Stimulated activated CD4-positive, alpha-beta T cell treated with anti-CD3 and anti-CD28 coated beads, Interleukin-15, amount 100 ng/mL, for 48 hours (primary cell): ENCODE data around the gene ARHGEF11.

Experiments
- DNase-seq, 2 donors: peaks; one replicate each; pipeline ENCODE4 v3.0.0-alpha.2; 2020; ENCODE audit warnings: low read depth in 2 of 2

ARHGEF11 gene

DNA sequence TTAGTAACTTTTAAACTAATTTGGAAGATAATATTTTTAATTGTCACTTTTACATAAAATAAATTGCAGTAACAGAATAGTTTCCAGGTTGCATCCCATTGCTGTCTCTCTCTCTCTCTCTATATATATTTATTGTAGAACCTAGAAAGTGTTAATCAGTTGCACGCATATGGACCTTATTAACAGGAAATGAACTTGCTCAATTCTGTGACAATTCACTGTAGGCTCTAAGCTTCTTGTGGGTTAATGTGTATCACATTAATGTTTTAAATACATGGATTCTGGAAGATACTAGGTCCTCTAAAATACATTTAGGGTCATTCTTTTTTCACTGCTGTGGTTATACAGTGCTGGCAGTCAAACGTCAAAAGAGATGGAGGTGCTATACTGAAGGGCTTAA is 92.0 kb downstream of the ARHGEF11 start:
- no peak for DNase-seq

DNA sequence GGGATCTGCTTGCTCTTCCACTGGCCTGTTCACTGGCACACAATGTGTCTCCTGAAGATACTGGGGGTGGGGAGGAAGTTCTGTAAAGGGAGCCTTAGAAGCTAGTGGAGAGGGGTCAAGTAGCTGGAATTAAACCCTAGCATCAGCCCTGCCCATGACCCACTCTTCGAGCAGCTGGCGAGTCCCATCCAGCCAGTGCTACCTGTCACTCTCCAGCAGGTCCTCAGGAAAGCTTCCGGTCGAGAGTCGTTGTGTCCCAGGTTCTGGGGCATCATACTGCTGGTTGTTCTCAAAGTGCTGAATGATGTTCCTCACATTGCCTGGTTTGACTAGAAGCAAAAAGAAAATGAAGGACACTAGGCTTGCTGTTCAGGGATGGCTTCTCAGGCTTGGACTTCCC is 94.2 kb downstream of the ARHGEF11 start:
- DNase-seq: no peak

DNA sequence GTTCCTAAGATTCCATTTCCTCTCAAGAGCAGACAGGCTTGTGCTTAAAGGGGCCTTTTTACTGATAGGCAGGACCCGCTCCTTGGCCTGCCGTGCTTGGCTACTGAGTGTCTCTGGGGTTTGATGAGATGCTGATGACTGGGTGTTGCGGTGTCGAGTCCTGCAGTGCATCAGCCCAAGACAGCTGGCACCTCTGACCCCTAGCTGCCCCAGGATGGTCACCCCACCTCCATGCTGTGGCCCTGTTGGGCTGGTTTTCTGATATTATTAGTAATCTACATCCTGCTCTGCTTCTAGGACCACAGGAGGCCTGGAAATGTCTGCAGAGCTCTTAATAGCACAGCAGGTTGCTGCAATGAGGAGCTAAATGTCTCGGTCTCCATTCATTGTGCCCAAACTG is 96.4 kb downstream of the ARHGEF11 start:
- DNase-seq: no peak

DNA sequence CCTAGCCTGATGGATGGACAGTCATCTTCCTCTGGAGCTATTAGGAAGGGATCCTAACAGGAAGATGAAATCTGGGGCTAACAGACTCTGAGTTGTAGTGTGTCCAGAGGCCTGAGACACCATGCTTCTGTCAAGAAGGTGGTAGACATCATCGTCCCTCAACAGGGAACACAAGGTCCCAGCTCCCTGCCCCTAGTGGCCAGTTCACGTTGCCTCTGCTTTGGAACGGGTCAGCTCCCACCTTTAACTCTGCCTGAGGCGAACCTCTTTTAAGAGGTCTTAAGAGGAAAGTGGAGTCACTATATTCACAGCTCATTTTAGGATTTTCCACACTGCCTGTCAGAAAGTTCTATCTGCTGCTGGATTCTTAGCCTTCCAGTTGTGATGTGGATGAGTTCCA is 96.8 kb downstream of the ARHGEF11 start:
- DNase-seq: no peak

DNA sequence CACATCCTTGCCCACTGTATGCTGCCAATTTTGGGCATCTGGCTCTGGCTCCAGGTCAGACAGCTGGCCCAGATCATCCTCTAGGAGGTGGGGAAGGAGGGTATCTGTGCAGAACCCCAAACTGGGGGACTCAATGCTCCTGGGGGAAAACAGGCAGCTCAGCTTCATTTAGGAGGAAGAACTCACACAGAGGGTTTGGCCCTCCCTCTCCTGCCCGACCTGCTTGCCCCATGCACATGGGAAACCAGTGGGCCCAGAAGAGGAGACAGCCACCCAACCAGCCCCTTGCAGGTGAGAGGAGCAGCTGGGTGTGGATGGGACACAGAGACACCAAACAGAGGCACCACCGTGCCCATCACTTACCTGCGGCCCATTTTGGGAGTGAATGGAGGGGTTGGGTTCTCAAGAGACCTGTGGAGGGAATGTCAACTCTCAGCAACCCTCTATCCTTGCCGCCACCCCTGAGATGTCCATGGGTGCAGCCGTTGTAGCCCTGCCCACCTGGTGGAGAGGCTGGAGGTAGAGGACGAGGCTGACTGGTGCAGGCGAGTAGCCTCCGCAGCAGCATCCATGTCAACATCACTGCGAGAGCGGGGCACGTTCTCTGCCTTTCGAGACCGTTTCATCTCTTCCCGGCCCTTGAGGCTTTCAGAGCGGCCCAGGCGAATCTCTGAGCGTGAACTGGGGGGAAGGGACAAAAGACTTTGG is 97.6 kb downstream of the ARHGEF11 start:
- DNase-seq: no peak

DNA sequence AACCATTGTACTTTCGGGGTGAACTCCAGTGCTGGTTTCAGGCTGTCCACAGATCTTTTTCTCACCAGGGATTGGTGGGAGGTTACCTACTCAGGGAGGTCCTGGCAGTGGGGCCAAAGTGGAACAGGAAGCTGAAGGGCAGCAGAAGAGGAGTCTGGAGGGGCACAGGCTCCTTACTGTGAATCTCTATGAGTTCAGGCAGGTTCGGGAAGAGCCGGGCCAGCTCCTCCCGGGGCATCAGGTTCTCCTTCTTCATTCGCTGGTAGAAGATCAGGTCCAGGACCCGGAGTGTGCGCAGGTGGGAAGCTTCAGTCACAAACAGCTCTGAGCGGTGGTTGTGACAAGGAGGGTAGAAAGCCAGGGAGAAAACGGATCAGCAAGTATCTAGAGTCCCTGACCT is 98.4 kb downstream of the ARHGEF11 start:
- DNase-seq: no peak

DNA sequence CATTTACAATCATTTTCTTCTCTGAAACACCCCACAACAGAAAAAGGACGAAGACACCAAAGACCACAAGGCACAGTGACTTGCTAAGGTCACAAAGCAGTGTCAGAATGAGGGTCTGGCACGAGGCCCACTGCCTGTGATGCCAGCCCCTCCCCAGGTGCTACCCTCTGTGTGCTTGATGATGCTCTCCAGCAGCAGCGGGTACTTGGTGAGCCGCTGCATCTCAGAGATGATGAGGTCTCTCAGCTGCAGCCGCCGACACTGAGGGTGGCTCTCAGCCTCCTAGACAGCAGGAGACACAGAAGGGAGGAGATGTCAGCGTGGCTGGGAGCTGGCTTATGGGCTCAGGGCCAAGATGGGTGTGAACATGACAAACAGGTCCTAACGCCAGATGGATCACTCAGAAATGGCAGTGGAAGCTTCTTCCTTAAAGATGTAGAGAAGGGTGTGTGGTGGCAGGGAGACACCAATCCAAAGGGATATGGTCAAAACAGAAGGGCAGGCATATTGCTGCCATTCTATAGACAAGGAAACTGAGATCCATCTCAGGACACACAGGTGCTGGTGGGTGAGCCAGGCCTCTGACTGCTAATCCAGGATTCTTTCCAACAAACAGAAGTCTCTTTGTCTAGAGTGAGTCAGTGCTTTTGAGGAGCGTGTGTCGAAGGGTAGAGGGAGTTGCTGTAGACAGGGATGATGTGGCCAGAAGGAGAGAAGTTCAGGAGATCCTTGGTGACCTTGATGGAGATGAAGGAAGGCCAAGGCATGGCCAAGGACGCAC is 99.5 kb downstream of the ARHGEF11 start:
- DNase-seq: no peak

DNA sequence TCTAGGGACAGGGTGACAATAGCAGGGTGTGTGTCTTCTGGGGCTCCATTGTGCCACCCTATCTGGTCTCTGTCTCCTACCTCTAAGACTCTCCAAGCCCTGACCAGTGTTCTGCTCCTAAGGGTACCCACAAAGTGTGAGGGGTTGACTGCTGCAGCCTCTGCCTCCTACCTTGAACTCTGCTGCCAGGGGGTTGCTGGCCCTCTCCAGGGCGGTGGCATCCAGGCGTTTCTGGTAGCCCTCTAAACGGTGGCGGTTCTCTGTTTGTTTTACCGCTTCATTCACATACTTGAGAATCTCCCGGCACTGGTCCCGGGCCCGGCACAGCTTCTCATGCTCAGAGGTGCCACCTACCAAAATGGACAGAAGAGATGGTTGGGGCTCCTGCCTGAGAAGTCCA is 100.7 kb downstream of the ARHGEF11 start:
- no peak for DNase-seq

DNA sequence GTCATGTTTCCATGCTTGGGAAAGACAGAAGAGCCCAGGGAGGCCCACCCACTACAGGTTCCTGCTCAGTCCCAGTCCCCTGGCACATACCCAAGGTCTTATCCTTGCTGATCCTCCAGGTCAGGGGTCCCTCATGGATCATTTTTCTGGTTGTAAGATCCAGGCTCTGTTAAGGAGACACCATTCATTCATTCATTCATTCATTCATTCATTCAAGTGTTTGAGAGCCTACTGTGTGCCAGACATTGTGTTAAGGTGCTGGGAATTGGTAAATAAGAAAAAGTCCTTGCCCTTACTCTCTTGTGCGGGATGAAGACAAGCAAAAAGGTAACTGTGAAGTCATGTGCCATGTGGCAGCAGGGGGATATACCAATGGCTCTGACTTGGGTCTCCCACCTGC is 101.3 kb downstream of the ARHGEF11 start:
- no peak for DNase-seq

DNA sequence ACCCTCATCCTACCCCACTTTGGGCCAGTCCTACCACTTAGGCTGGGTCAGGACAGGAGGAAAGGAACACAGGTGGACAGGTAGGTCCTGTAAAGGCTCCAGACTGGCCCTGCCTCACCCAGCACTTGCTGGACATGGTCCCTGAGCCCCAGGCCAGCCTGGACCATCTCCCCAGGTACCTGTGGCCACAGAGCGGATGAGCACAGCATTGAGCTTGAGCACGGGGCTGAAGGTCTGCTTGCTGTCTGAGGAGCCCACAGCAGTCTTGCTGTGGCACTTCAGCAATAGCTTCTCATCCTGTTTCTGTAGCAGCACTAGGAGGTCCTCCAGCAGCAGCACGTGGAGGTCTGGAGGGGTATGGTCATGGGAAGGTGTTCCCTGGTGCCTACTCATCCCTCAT is 101.8 kb downstream of the ARHGEF11 start:
- no peak for DNase-seq

DNA sequence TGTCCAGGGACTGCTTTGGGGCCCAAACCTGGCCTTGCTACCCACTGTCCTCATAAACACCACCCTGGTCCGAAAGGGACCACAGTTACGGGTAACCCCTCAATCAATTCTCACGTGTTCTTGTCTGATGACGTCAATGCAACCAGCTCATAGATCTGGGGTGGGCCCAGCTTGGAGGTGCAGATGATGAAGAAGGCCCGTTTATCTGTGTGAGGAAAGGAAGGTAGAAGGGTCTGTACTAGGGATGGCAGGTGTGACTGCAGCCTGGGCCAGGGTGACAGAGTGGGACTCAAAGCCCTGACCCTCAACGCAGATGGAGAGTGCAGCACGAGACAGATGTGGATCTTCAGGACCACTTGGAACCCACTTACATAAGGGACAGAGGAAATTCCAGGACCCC is 103.0 kb downstream of the ARHGEF11 start:
- DNase-seq: no peak

DNA sequence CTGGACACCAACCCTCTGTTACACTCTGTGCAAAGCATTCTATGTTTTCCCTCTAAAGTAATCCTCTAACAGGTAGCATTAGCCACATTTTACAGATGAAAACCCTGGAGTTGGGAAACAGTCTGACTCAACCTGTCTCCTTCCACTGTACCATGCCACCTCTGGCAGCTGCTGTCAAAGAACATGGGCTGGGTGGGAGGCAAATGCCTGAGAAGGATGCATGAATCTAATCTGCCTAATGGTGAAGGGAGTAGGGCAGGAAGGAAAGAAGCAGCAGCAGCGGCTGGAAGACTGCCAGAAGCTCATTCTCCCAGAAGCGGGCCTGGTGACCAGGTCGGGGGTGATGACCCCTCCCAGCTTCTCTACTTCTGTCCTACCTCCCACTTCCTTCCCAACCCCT is 103.4 kb downstream of the ARHGEF11 start:
- no peak for DNase-seq

DNA sequence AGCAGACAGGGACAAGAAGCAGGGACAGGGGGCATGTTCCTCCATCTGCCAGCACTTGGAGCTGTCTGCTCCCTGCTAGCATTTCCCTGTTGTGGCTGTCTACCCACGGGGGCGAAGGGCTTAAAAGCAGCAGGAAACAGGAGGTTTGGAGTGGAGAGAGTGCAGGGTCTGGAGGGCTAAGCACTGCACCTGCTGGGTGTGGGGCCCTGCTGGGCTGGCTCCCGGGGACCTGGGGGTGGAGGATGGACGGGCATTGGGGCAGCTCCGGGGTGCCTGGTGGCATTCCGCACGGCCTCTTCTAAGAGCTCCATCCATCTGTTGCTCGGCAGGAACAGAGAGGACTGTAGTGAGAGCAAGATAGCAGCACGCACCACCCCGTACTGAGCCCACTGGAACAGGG is 103.9 kb downstream of the ARHGEF11 start:
- DNase-seq: no peak

DNA sequence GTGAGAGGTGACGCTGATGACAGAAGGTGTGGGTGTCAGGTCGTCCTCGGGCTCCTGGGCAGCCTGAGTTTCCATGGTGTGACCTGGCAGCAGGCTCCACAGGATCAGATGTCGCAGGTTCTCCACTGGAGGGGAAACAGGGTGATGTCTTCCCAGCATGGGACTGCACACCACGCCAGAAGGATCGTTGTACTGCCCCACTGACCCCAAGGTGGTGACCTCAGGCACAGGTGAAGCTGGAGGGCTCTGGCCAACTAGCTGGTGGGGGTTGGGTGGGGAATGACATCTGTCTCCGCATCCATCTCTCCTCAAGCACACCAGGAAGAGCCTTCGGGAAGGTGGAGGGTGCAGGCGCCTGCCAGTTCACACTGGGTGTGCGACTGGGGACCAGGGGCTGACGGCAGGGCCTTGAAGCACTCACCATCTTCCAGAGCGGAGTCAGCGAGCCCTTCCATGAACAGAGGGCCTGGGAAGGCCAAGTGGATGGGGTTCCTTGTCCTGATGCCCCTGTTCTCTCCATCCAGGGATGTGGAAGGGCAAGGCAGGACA is 105.7 kb downstream of the ARHGEF11 start:
- no peak for DNase-seq

DNA sequence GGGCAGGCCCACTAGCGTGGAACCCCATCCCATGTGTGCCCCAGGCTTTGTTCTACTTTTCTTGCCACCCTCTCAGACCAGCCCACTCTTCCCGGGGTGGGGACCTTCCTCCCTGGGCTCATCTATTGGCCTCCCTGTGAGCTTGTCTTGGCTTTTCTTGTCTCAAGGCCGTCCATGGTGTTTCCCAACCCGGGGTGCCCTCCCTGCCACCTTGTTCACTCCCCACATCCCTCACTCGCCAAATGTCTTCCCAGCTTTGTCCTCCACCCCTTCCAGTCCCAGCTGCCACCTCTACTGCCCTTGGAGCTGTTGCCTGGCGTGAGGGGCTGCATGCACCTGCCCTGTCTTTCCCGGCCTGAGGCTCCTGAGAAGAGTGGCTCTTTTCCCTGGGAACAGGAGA is 106.7 kb downstream of the ARHGEF11 start:
- no peak for DNase-seq

DNA sequence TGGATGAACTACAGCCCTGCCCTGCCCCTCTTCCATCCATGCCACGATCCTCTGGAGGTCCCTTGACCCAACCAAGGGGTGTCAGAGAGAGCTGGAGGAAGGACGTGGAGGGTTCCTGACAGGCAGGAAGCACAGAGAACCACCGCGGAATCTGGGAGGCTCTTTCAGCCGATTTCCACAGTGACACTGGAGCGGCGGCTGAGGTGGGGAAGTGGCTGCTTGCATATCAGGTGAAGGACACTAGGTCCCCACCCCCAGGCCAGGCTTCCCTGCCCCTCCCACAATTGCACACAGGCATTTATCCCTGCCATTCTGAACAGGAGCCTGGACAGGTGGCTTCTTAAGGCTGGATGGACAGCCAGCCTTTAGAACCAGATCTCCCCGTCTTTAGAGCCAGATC is 107.7 kb downstream of the ARHGEF11 start:
- no peak for DNase-seq

DNA sequence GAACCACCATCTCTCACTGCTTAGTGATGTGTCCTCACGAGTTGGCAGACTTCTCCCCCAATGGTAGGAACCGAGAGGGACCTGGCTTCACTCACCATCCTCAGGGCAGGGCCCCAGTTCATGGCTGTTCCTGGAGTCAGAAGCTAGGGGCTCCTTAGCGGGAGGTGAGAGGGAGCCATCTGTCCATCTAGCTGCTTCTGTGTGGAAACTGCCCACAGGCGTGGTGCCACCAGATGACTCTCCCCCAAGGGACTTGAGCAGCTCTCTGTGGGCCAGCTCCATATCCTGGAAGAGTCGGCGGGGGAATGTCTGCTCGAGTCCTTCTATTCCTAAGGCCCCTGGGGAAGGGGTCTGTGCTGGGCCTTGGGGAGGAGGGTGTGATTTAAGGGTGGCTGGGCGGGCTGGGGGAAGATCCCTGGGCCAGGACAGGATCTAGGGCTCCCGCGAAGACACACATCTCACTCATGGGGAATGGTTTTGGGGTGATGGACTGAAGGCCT is 108.8 kb downstream of the ARHGEF11 start:
- DNase-seq: no peak

DNA sequence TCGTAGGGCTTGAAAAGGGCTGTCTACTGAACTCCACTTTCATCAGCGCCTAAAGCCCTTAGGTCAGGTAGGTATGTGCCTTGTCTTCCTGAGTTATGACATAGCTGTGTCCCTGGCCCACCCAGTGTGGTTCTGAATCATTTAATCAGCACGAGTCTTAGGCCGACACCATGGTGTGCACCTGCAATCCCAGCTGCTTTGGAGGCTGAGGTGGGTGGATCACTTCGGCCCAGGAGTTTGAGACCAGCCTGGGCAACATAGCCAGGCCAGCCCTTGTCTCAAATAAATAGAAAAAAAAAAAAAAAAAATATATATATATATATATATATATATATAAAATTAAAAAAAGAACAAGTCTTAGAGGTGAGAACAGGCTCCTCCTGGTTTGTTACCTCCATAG is 109.4 kb downstream of the ARHGEF11 start:
- no peak for DNase-seq

DNA sequence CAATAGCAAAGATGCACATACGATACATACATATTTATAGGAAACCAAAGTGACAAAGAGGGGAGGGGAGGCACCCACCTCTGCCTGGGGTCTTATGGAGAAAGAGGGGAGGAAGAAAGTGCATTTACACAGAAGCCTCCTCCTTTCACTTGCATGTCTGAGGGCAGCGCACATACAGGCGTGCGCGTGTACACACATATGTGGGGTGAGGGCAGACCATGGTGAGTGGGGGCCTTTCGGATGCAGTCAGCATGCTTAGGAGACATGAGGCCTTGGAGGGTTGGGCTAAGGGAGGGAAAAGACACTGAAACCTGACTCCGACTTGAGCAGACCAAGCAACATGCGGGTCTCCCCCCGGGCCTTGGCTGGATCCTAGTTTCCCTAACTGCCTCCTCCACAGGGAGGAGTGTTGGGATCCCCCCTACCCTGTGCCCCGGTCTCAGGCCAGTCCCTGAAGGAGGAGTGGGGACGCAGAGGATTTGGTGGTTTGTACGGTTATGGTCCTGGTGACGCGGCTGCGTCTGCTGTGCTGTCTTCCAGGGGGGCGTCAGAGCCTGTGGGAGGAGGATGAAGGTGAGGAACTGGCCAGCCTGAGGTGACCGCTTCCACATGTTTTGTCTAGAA is 109.9 kb downstream of the ARHGEF11 start:
- no peak for DNase-seq

DNA sequence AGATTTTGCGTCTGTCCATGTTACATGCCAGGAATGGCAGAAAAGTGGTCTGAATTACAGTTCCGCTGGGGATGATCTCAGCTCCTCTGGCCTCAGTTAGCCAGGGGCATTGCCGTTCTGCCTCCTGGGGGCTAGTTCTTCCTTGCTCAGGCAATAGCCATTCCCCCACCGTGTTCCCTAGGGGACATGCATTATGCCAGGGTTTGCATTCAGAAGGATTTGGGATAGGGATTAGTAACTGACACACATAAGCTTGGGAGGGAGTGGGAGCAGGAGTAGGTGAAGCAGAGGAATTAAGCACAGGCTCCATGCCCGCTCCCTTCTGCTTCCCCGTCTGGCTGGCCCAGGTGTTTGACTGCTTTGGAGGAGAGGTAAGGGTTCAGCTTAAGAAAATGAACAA is 112.4 kb downstream of the ARHGEF11 start:
- no peak for DNase-seq

DNA sequence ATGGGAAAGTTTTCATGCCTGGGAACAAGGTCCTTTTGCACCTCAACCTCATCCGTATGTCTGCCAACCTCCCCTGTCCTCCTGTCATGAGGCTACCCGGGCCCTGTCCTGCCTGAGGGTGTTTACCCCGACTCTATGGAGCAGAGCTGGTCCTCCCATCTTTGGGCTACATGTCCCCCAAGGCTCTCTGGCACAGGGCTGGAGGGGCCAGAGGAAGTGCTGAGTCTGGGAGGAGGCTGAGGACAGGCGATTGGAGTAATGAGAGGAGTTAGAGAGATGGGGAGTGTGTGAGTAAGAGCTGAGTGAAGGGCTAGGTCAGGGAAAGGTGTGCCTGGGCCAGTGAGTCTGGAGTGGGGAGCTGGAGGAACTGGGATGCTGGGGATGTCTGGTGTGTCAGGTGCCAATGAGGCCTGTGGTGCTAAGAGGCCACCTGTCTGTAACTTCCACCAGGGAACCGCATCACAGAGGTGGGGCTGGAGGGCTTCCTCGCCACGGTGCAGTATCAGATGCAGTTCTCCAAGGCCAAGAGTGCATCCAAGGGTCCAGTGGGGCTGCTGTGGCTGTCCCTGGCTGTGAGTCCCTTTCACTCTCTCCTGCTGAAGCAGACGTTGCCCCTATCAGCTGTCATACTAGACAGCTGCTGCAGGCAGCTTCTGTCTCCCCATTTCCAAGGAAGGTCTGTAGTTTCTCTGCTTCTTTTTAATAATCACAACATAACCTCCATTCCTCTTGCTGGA is 113.4 kb downstream of the ARHGEF11 start:
- DNase-seq: no peak
